NCI-H2171 (cell line): ENCODE data around the gene FLVCR2.

ENCODE experiments used
- DNase-seq: peaks from one replicate; lab custom pipeline; 2025; lab: John Stamatoyannopoulos, UW

The FLVCR2 gene

GRCh38 chr14:75578102-75578785, at the start of gene FLVCR2:
TSS of gene FLVCR2 (plus strand) at chr14:75578620. CDS start at chr14:75578973, 353 bp downstream.
- DNase-seq, result peak; percentile 29

GRCh38 chr14:75531256-75531655, 47.2 kb upstream of the FLVCR2 start:
- no peak for DNase-seq

GRCh38 chr14:75531660-75532317, 46.6 kb upstream of the FLVCR2 start:
- DNase-seq, result no peak

- DNase-seq, result no peak
These were observed 44.4 kb upstream of the FLVCR2 start for GRCh38 chr14:75533791-75534555.

- DNase-seq, result no peak
These were observed 43.1 kb upstream of the FLVCR2 start for GRCh38 chr14:75535164-75535898.

- DNase-seq, result no peak
These were observed 41.3 kb upstream of the FLVCR2 start for GRCh38 chr14:75537071-75537470.

- no peak for DNase-seq
These were observed 39.3 kb upstream of the FLVCR2 start for GRCh38 chr14:75539162-75539560.

- no peak for DNase-seq
These were observed 38.6 kb upstream of the FLVCR2 start for GRCh38 chr14:75539561-75540478.

GRCh38 chr14:75540479-75540851, 38.0 kb upstream of the FLVCR2 start:
- no peak for DNase-seq

GRCh38 chr14:75542588-75543091, 35.8 kb upstream of the FLVCR2 start:
- DNase-seq, result no peak

- no peak for DNase-seq
These were observed 35.2 kb upstream of the FLVCR2 start for GRCh38 chr14:75543253-75543652.

- DNase-seq, result no peak
These were observed 34.6 kb upstream of the FLVCR2 start for GRCh38 chr14:75543786-75544185.

- no peak for DNase-seq
These were observed 32.5 kb upstream of the FLVCR2 start for GRCh38 chr14:75545907-75546306.

- DNase-seq, result no peak
These were observed 30.7 kb upstream of the FLVCR2 start for GRCh38 chr14:75547552-75548250.

GRCh38 chr14:75548544-75548943, 29.9 kb upstream of the FLVCR2 start:
- no peak for DNase-seq

GRCh38 chr14:75549169-75549568, 29.3 kb upstream of the FLVCR2 start:
- no peak for DNase-seq

- DNase-seq, result no peak
These were observed 27.4 kb upstream of the FLVCR2 start for GRCh38 chr14:75551021-75551420.

- no peak for DNase-seq
These were observed 25.3 kb upstream of the FLVCR2 start for GRCh38 chr14:75553157-75553556.

GRCh38 chr14:75553761-75554364, 24.6 kb upstream of the FLVCR2 start:
- DNase-seq, result no peak

- no peak for DNase-seq
These were observed 23.9 kb upstream of the FLVCR2 start for GRCh38 chr14:75554482-75554881.
